NCI-H1105 (cell line): ENCODE results near the gene KCNJ1.

ENCODE experiments used
- DNase-seq: peaks from one replicate; lab custom pipeline; 2025; lab: John Stamatoyannopoulos, UW

KCNJ1 gene

DNA sequence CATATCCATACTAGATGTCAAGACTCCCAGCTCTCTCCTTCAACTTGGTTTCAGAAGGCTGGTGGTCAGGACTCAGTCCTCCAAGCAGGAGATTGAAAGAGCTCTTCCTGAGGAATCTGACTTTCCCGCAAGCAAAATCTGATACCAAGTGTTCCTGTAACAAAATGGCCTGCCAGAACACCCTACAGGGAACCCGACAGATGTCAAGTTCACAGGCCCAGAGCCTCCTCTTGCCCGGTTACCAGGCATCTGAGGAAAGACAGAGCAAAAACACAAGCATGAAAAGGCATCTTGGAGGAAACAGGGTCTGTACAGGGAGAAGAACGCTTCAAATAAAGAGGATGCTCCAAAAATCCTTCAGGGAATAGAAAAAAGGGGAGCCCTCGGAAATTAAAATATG lies 15.4 kb upstream of the KCNJ1 start:
- DNase-seq, result no peak

DNA sequence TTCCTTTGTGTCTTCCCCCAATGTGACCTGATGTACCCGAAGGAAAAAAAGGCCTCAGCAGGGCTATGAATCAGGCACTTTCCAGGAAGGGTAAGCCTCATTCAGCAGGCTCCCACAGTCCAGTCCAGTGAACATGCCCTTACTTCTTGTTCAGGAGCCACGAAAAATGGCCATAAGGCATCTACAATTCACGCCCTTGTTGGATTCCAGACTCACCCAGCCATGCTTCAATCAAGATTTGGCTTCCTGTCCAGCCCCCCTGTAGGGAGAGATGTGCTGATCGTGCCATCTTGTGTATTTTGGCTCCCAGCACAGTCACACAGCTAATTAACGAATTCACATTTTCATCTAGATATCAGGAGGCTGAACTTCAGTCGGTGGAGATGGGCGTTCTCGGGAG lies 14.1 kb upstream of the KCNJ1 start:
- no peak for DNase-seq

DNA sequence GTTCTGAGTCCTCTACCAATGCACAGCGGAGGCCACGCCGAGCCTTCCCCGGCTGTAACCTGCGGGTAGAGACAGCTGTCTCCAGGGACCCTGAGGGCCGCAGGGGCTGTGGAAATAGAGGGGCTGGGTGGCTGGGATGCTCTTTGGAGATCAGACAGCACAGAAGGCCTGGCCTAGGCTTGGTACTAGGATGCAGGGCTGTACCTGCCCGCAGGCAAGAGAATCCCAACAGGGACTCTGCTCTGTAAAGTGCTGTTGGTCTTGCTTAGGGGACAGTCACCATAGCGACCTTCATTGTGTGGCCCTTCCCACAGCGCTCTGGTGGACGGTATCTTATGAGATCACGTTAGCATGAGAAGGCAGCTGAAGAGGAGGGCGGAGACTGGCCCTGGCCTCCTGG lies 12.7 kb upstream of the KCNJ1 start:
- no peak for DNase-seq

DNA sequence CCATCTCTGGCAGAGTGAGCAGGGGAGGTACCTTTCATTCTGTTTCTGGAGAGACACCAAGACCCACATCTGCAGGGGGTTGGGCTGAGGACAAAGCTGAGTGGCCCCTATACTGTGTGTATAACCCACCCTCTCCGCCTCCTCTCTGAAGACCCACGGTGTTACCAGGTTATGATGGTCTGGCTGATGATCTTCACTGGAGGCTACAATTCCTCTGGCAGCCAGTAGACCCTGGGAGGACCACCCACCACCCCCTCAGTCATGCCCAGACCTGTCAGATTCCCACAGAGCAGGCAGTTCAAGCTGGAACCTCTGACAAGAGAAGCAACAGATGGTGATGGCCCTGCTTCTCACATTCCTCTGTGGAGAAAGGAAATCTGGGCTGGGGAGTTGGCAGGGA lies 11.4 kb upstream of the KCNJ1 start:
- no peak for DNase-seq

DNA sequence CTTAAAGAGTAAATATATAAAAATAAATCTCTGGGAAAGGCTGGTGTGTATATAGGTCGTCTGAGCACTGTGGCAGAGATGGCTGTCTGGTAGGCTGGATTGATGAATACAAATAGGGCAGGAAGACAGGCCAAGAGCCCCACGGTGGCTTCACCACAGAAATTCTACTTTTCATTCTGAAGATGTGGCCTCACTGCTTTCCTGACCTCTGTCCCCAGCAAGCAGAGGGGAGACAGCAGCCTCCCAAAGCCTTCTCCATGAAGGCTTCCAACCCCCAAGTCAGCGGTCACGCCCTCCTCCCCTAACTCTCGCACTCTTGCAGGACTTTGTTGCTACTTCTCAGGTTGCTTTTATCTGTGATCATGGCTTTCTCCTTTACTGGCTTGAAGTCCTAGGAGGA lies 10.6 kb upstream of the KCNJ1 start:
- DNase-seq, result no peak

DNA sequence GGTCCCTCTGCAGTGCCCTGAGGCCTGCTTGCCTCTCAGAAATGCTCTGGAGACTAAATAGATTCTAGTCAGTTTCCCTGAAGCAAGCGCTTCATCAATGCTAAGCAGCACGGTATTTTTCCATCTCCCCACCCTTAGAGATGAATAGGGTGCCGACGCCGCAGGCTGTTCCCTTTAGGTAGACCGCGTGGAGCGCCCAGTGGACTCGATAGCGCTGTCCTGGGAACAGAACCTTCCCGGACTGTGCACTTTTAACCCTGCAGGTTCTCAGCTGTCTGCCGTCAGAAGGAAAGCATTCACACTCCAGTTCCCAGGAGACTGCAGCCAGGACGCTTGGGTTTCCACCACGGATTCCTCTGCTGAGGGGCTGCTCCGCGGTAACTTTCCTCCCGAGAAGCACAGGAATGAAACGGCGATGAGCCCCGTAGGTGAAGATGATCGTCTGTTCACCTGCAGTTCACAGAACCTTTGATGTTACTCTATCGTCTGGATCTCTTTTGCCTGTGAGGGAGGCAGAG lies 9.1 kb upstream of the KCNJ1 start:
- no peak for DNase-seq

DNA sequence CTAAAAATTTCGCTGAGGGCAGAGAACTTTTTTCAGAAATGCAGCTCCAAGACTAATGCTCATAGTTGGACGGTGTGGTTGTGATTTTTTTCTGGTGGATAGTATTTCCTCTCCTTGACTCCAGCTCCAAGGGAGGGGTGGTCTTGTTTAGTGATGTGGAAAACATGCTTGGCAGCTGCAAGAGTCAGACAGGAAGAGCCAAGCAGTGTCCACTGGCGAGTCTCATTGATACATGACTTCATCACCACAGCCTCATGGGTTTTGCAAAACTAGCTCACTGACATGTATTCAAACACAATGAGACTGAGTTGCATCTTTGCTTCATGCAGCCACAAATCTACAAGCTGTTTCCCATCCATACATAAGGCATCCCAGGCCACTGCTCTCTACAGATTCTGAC lies 7.3 kb upstream of the KCNJ1 start:
- no peak for DNase-seq

DNA sequence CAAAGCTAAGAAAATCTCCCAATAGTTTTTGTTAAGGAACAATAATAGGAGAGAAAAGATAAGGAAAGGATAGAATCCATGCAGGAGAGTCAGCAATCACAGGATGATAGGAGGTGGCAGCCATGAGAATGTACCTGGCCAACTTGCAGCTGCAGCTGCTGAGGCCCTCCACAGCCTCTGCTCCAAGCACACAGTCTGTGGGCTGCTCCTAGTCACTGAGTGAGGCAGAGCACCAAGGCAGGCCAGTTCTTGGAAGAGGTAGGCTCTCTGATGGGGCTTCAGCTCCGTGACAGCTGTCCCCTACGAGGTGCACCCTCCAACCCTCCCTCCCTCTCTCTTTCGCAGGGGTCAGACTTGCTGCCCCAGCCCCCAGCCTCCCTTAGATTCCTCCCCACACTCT lies 5.5 kb upstream of the KCNJ1 start:
- DNase-seq, result no peak

DNA sequence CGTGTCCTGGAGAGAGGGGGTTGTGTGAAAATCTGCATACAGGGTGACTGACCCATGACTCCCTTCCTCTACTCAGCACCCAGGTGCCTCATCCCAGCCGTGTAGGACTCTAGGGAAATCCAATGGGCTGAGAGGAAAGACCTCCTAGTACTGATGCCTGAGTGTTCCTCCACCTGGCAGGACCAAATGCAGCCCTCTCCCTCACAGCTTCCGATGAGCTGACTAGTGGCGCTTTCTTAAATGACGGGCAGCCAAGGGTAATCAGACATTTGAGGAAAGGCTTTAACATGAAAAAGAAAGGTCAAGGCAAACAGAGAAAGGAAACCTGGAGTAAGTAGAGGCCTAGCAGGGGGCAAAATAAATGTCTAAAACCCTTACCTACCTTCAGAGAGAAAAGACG lies 5.0 kb upstream of the KCNJ1 start:
- DNase-seq, result no peak

DNA sequence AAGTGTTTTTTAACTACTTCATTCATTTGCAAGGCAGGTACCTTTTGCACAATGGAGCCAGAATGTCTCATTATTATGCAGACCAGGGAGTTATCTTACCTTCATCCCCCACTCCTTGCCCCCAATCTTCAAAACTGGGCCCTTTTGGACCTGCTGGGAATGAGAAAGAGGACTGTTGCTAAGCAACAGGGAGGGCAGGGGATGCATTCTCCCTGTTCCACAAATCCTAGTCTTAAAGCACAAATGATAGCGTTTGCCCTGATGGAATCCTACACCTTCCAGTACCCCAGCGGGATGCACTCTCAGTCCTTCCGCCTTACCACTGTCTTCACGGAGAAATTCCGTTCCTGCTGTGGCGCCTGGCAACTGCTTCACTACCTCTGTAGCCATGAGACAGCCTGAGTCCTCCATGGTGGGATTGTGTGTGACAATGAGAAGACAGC lies 4.1 kb upstream of the KCNJ1 start:
- no peak for DNase-seq

DNA sequence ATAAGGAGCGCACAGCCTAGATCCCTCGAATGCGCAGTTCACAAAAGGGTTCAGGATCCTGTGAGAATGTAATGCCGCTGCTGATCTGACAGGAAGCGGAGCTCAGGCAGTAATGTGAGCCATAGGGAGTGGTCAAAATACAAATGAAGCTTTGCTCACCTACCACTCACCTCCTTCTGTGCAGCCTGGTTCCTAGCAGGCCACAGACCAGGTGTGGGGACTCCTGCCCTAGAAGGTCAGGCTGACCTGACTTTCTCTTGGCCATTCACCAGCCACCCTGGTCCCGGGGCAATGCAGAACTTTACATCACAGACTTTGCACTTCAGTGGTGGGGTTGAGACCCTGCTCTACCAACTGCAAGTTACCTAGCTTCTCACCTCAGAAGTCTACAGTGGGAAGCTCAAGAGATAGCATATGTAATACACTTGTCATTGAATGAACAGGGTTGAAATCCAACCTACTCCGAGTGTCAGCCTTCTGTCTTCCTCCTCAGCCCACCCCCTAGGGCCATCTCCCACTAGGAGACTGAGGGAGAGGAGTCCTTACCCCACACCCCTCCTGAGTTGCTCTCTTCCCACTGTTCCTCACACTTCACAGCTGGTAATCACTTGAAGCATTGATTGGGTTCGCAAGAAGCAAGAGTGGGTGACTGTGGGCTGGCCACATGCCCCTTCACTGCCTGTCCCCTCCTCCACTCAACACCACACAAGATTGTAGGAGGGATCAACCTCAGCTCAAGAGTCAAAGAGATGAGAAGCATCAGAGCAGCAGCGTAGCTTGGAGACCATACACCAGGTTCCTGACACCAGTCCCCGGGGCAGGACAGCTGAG lies 2.0 kb upstream of the KCNJ1 start:
- no peak for DNase-seq

DNA sequence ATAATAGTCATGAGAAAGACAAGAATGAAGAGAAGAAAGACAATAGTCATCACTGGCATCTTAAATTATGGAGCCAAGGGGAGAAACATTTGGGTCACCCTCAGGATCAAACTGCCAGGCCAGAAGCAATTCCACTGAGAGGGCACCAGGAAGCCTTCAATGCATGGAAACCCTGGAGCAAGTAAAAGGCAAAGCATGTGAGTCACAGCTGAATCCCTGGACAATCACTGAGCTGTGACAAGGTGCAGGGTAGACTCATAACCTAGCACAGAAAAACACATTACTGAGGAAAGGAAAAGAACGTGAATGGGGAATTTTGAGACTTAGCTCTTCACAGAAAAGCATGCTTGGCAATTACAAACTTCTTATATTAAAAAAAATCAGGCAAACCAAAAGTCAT lies 1.6 kb downstream of the KCNJ1 start:
- no peak for DNase-seq

DNA sequence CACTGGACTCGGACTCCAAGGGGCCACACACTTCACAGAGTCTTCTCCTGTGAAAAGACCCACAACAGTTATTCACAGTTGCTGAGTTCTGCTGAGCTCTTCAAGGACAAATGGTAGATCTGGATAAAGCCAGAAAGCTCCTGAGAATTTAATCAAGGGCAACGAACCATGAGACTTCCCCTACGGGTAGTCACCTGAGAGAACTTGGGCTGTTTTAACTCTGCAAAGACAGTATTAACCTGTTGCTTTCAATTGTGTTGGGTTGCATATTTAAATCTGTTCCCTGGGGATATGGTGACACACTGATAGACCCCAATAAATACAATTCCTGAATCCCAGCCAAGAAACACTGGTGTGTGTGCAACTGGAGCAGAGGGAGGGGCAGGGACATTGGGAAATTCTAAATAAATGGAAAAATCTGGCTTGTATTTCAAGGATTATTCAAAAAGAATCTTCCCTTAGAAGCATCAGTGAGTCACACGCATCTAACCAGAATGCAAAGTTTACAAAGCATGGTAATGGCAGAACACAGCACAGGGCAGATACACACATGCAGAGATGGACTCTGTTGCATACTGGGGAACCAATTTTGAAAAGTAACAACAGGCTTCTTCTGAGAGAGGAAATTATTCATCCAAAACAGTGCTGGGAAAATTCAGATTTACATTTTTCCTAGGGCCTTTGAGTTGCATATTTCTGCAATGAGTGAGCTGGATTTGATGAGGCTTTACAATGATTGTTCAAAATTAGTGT lies 4.0 kb downstream of the KCNJ1 start:
- no peak for DNase-seq

DNA sequence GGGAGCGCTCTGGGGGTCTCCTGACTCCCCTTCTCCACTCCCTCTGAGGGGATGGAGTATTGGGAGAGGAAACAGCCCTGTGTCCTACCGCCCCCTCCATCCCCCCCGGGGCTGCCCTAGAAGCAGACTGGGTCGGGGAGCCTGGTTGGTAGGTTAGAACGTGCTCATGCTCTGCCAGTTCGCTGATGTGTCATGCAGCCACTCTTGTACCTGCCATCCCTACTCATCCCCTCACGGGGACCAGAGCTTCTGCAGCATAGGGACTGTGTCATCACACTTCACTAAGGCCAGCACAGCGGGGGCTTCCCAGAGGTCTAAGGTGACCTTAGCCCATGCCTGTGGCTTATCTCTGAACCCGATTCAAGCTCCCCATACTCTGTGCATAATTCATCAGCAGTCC lies 4.7 kb downstream of the KCNJ1 start:
- DNase-seq, result no peak

DNA sequence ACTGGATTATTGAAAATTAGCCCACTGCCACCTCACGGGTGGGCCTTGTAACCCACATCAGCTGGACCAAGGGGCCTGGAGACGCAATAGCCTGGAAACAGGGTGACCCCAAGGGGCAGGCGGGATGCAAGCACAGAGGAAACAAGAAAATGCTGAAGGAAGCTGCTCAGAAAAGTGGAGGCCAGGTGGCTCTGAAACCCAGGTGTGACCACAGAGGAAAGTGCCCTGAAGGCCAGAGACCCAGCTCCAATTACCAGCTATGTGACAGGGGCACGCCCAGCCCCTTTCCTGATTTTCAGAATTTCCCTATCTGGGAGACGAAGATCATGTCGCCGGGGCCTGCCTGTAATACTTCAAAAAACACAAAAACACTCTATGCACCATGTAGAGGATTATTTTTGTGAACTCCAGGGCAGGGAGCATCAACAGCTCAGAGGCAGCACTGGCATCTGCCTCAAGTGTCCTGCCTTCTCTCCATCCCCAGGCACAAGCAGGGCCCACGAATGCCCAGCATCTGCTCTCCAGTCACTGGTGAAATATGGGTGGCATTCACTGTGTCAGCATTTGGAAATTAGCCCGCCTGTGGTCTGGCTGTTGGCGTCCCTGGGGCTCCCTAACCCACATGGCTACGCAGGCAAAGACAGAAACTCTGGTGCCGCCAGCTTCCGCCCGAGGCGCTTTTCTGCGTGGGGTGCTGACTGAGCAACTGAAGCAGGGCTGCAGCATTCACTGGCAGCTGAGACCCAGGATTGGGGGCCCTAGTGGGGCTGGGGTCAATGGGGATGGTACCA lies 6.3 kb downstream of the KCNJ1 start:
- DNase-seq, result no peak

DNA sequence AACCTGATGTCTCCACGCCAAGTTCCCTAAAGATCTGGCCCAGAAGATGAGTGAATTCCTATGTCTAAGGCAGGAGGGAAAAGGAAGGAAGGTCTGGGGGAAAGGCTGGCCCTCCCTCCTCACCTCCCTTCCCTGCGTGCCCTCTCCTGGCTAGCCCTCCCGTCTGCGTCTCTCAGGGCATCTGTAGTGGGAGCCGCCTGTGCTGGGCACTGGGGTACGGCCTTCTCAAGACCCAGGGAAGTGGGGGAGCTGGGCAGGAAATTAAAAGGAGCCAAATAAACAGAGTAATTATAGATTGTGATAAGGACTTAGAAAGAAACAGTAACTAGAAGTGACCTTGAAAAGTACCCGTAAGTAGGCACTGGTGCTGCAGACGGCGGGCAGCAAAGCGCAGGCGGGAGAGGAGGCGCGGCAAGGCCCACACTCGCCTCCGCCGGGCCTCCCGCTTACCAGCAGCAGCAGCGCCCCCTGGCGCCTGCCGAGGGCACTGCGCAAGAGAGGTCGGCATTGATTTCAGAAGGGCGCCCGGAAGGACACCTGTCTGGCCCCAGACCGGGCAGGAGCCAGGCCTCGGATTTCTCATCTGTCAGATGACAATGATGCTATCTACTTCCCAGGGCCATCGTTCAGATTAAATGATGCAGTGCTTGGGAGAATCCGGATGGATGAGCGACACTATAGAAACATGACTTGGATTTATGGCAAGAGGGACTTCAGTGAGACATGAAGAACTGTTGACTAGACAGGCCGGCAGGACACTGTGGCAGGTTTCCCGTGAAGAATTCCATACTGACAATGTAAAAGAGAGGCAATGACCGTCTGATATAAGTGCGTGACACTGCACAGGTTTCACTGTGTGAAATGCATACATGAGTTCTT lies 7.3 kb downstream of the KCNJ1 start:
- no peak for DNase-seq

DNA sequence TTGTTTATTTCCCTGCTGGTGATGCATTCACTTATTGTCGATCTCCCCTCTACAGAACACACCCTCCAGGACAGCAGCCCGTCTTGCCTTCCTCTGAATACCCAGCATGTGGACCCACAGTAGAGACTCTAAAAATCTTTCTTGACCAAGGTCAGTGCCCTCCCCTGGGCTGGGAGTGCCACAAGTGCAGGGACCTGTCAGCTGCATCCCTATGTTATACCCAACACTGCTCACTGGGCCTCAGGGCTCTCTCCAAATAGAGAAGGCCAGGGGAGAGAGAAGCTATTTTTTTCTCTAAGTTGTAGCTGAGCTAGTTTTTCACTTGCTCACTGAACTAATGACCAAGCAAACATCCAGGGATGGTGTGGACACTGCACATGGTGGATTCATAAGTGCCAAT lies 9.8 kb downstream of the KCNJ1 start:
- no peak for DNase-seq

DNA sequence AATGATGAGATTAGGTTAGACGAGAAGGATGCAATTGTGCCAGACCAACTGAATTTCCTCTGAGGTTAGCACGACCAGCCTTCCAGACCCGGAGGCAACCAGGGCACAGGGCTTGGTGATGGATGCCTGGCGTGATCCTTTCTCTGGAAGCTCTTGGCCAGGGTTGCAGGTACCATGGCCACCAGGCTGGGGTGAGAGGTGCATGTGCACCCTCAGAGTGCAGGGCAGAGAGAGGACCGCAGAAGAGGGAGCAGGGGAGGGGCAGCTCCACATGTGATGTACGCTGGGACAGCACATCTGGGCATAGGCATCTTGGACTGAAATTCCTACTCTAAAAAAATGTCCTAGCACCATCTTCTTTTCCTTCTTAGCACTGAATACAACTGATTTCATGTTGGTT lies 10.9 kb downstream of the KCNJ1 start:
- no peak for DNase-seq

DNA sequence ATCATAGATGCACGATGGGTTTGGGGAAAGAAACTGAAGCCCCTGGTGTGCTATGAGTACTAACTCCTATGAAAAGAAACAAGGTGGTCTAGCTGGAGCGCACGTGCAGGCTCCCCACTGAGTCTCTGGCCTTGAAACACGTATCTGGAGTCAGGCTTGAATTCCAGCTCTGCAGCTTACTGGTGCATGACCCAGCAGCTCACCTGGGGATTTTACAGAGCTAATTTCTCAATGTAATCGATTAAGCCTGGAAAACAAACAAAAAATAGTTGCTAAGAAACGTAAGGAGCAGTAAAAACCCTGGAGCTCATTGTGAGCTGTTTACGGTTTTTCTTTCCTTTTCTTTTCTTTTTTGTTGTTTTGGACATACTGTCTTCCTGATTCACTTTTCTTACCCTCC lies 12.3 kb downstream of the KCNJ1 start:
- no peak for DNase-seq

DNA sequence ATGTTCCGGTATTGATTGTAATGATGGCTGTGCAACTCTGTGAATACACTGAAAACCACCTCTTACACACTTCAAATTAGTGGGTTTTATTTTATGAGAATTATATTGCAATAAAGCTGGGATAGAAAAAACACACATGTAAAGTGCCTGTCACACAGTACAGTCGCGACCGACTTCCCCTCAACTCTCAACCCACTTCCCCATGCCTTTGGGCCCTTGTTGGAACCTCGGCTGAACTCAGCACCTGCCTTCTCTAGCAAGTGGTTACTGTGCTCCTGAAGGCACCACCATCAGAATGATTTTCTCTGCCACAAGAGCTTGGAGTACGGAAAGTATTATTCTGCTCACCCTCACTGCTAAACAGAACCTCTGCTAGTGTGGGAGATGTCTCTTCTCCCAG lies 13.5 kb downstream of the KCNJ1 start:
- no peak for DNase-seq

DNA sequence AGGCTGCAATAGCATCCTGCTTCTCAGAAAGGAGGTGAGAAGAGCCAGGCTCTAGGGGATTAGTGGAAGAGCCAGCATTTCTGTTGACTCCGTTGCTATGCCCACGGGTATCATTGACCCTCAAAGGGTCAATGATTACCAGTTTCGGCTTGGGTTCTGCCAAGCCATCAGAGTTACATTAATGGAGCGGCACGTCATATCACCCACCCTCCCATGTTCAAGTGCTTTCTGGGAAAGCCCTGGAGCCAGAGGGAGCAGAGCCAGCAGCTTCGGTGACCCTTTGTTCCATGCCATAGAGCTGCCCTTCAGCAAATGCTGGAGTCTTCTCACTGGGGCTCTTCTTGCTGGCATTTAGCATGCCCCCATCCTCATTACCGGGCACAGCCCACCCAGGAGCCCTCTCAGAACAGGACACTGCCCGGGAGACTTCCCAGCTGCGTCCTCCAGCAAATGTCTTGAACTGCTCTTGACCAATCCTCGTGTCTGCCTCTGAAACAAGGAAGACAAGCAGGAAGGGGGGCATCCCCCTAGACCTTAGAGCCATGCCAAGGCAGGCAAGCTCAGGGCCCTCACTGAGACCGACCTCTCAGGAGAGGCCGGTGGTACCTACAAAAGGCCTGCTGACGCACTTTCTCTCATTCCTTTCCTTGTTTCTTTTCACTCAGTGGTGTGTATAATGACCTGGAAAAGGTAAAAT lies 14.6 kb downstream of the KCNJ1 start:
- DNase-seq, result no peak
